Measurements from ENCODE around the gene FAM177A1. TPM values are rescaled to one million over a fixed set of nuclear protein-coding genes. Genes with fewer than 3 reads are reported as not detected.
A peak's percentile ranks its signal among the peaks of the same experiment; 100 is the strongest.

The FAM177A1 gene
- total and polyA plus RNA-seq, 2 of the 13 experiments (the other 11 are each of a cell fraction or from before 2014, with no cell fraction given): 72.9 to 119 TPM

DNA sequence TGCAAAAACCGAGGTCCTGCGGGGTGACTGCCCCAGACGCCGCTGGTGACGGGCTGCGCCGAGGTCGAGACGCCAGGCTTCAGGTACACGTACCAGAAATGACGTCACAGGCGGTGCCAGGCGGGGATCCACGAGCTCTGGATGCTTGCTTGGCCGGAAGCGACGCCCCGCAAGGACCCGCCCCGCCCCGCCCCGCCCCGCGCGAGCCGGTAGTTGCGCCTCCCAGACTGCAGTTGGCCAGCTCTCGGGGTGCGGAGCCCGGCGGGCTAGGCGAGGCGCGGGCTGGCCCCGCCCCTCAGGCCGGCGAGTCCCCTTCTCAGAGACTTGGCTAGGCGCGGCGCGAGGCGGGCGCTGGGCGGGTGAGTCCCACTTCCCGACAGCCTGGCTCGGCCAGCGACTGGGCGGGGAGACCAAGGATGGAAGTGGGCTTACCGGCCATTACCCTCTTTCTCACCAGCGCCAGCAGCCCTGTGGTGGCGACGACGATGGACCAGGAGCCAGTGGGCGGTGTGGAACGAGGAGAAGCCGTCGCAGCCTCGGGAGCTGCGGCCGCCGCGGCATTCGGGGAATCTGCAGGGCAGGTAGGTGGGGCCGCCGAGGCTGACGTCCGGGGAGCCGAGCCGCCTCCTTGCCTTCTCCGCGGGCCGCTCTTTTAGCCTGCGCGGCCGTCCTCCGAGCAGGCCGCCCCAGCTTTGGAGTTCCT is at the start of gene FAM177A1 (continued):
- TF ChIP-seq, protein P1, sequence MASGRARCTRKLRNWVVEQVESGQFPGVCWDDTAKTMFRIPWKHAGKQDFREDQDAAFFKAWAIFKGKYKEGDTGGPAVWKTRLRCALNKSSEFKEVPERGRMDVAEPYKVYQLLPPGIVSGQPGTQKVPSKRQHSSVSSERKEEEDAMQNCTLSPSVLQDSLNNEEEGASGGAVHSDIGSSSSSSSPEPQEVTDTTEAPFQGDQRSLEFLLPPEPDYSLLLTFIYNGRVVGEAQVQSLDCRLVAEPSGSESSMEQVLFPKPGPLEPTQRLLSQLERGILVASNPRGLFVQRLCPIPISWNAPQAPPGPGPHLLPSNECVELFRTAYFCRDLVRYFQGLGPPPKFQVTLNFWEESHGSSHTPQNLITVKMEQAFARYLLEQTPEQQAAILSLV (CRISPR knock-in tag; IDR thresholded peaks at IDR 0.05; ENCODE audit: borderline replicate concordance): peak; percentile 97
- TF ChIP-seq, protein P2, sequence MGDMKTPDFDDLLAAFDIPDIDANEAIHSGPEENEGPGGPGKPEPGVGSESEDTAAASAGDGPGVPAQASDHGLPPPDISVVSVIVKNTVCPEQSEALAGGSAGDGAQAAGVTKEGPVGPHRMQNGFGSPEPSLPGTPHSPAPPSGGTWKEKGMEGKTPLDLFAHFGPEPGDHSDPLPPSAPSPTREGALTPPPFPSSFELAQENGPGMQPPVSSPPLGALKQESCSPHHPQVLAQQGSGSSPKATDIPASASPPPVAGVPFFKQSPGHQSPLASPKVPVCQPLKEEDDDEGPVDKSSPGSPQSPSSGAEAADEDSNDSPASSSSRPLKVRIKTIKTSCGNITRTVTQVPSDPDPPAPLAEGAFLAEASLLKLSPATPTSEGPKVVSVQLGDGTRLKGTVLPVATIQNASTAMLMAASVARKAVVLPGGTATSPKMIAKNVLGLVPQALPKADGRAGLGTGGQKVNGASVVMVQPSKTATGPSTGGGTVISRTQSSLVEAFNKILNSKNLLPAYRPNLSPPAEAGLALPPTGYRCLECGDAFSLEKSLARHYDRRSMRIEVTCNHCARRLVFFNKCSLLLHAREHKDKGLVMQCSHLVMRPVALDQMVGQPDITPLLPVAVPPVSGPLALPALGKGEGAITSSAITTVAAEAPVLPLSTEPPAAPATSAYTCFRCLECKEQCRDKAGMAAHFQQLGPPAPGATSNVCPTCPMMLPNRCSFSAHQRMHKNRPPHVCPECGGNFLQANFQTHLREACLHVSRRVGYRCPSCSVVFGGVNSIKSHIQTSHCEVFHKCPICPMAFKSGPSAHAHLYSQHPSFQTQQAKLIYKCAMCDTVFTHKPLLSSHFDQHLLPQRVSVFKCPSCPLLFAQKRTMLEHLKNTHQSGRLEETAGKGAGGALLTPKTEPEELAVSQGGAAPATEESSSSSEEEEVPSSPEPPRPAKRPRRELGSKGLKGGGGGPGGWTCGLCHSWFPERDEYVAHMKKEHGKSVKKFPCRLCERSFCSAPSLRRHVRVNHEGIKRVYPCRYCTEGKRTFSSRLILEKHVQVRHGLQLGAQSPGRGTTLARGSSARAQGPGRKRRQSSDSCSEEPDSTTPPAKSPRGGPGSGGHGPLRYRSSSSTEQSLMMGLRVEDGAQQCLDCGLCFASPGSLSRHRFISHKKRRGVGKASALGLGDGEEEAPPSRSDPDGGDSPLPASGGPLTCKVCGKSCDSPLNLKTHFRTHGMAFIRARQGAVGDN (CRISPR knock-in tag; IDR thresholded peaks at IDR 0.05): peak; percentile 100
- TF ChIP-seq ZNF546 (CRISPR knock-in tag; conservative IDR thresholded peaks at IDR 0.05) (peak; percentile 98), ZNF790 (CRISPR knock-in tag; IDR thresholded peaks at IDR 0.05; ENCODE audit: borderline replicate concordance) (peak; percentile 98; the same call in 1 of the 2 replicates), ZNF17 (CRISPR knock-in tag; IDR thresholded peaks at IDR 0.05) (peak; percentile 94; the same call in 1 of the 2 replicates), HES4 (CRISPR knock-in tag; IDR thresholded peaks at IDR 0.05; ENCODE audit: borderline replicate concordance) (peak; percentile 98), ZNF629 (CRISPR knock-in tag; conservative IDR thresholded peaks at IDR 0.05) (peak; percentile 56; the same call in 1 of the 2 replicates), SRSF1 (optimal IDR thresholded peaks at IDR 0.05; ENCODE audit: low read depth, low read length) (peak; percentile 91)
- TF ChIP-seq, protein P3, sequence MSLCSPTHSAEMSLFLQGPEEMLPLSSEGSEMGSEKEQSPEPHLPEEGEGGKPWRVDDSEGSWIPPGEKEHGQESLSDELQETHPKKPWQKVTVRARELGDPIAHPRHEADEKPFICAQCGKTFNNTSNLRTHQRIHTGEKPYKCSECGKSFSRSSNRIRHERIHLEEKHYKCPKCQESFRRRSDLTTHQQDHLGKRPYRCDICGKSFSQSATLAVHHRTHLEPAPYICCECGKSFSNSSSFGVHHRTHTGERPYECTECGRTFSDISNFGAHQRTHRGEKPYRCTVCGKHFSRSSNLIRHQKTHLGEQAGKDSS (CRISPR knock-in tag; IDR thresholded peaks at IDR 0.05; ENCODE audit: borderline replicate concordance, low read depth): no peak; the same call in none of the 2 replicates
- TF ChIP-seq, protein P4, sequence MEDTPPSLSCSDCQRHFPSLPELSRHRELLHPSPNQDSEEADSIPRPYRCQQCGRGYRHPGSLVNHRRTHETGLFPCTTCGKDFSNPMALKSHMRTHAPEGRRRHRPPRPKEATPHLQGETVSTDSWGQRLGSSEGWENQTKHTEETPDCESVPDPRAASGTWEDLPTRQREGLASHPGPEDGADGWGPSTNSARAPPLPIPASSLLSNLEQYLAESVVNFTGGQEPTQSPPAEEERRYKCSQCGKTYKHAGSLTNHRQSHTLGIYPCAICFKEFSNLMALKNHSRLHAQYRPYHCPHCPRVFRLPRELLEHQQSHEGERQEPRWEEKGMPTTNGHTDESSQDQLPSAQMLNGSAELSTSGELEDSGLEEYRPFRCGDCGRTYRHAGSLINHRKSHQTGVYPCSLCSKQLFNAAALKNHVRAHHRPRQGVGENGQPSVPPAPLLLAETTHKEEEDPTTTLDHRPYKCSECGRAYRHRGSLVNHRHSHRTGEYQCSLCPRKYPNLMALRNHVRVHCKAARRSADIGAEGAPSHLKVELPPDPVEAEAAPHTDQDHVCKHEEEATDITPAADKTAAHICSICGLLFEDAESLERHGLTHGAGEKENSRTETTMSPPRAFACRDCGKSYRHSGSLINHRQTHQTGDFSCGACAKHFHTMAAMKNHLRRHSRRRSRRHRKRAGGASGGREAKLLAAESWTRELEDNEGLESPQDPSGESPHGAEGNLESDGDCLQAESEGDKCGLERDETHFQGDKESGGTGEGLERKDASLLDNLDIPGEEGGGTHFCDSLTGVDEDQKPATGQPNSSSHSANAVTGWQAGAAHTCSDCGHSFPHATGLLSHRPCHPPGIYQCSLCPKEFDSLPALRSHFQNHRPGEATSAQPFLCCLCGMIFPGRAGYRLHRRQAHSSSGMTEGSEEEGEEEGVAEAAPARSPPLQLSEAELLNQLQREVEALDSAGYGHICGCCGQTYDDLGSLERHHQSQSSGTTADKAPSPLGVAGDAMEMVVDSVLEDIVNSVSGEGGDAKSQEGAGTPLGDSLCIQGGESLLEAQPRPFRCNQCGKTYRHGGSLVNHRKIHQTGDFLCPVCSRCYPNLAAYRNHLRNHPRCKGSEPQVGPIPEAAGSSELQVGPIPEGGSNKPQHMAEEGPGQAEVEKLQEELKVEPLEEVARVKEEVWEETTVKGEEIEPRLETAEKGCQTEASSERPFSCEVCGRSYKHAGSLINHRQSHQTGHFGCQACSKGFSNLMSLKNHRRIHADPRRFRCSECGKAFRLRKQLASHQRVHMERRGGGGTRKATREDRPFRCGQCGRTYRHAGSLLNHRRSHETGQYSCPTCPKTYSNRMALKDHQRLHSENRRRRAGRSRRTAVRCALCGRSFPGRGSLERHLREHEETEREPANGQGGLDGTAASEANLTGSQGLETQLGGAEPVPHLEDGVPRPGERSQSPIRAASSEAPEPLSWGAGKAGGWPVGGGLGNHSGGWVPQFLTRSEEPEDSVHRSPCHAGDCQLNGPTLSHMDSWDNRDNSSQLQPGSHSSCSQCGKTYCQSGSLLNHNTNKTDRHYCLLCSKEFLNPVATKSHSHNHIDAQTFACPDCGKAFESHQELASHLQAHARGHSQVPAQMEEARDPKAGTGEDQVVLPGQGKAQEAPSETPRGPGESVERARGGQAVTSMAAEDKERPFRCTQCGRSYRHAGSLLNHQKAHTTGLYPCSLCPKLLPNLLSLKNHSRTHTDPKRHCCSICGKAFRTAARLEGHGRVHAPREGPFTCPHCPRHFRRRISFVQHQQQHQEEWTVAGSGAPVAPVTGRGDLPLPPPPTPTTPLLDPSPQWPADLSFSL (CRISPR knock-in tag; IDR thresholded peaks at IDR 0.05): peak; percentile 87
- TF ChIP-seq, protein P5, sequence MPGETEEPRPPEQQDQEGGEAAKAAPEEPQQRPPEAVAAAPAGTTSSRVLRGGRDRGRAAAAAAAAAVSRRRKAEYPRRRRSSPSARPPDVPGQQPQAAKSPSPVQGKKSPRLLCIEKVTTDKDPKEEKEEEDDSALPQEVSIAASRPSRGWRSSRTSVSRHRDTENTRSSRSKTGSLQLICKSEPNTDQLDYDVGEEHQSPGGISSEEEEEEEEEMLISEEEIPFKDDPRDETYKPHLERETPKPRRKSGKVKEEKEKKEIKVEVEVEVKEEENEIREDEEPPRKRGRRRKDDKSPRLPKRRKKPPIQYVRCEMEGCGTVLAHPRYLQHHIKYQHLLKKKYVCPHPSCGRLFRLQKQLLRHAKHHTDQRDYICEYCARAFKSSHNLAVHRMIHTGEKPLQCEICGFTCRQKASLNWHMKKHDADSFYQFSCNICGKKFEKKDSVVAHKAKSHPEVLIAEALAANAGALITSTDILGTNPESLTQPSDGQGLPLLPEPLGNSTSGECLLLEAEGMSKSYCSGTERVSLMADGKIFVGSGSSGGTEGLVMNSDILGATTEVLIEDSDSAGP (CRISPR knock-in tag; IDR thresholded peaks at IDR 0.05; ENCODE audit: borderline replicate concordance): peak; percentile 99
